HepG2 (cell line): Measurements from ENCODE around the gene BRD3. TPM values are rescaled to one million over a fixed set of nuclear protein-coding genes. Genes with fewer than 3 reads are reported as not detected.
A peak's percentile ranks its signal among the peaks of the same experiment; 100 is the strongest.

ENCODE experiments used
- ARID2 ChIP-seq: sonication (generic); formaldehyde crosslinking; IDR thresholded peaks from 2 replicates; pipeline ENCODE4 v1.8.1; 2022; ENCODE audit warnings: mild to moderate bottlenecking, missing genetic modification reagents, borderline replicate concordance
- BCL6 ChIP-seq: IDR thresholded peaks from 2 replicates; pipeline ENCODE4 v1.6.1; 2016; ENCODE audit warnings: missing genetic modification reagents, missing compliant biosample characterization
- ELF3 ChIP-seq: IDR thresholded peaks from 2 replicates; pipeline ENCODE4 v1.6.1; 2016; ENCODE audit warnings: missing genetic modification reagents, missing compliant biosample characterization
- JUNB ChIP-seq: sonication (generic); formaldehyde crosslinking; IDR thresholded peaks from 2 replicates; pipeline ENCODE4 v1.8.0; 2022; ENCODE audit warnings: missing genetic modification reagents, mild to moderate bottlenecking, borderline replicate concordance
- KDM1A ChIP-seq: IDR thresholded peaks from 2 replicates; pipeline ENCODE4 v1.6.1; 2016; ENCODE audit warnings: missing compliant biosample characterization
- KMT2B ChIP-seq: IDR thresholded peaks from 2 replicates; pipeline ENCODE4 v1.6.1; 2016; ENCODE audit warnings: missing genetic modification reagents, missing compliant biosample characterization
- POGZ ChIP-seq: sonication (generic); formaldehyde crosslinking; IDR thresholded peaks from 2 replicates; pipeline ENCODE4 v1.4.0; 2020; ENCODE audit warnings: mild to moderate bottlenecking, missing genetic modification reagents
- RFXAP ChIP-seq: sonication (generic); formaldehyde crosslinking; IDR thresholded peaks from 2 replicates; pipeline ENCODE4 v1.4.0; 2020; ENCODE audit warnings: missing genetic modification reagents, borderline replicate concordance
- SALL1 ChIP-seq: sonication (generic); formaldehyde crosslinking; IDR thresholded peaks from 2 replicates; pipeline ENCODE4 v1.8.0; 2022; ENCODE audit warnings: mild to moderate bottlenecking, missing genetic modification reagents
- SMYD3 ChIP-seq: sonication (generic); formaldehyde crosslinking; IDR thresholded peaks from 2 replicates; pipeline ENCODE4 v1.8.1; 2023; ENCODE audit warnings: mild to moderate bottlenecking, missing genetic modification reagents
- SSRP1 ChIP-seq: IDR thresholded peaks from 2 replicates; pipeline ENCODE4 v1.6.1; 2016; ENCODE audit warnings: control low read depth
- STAT5B ChIP-seq: sonication (generic); formaldehyde crosslinking; IDR thresholded peaks from 2 replicates; pipeline ENCODE4 v1.4.0; 2020; ENCODE audit warnings: missing genetic modification reagents
- ZFP37 ChIP-seq: sonication (generic); formaldehyde crosslinking; IDR thresholded peaks from 2 replicates; pipeline ENCODE4 v1.4.0; 2020; ENCODE audit warnings: missing genetic modification reagents, borderline replicate concordance
- ZFX ChIP-seq: sonication (generic); formaldehyde crosslinking; IDR thresholded peaks from 2 replicates; pipeline ENCODE4 v1.4.0; 2020; ENCODE audit warnings: mild to moderate bottlenecking, low read depth, missing genetic modification reagents, moderate library complexity
- ZNF12 ChIP-seq: sonication (generic); formaldehyde crosslinking; IDR thresholded peaks from 2 replicates; pipeline ENCODE4 v1.5.0; 2020; ENCODE audit warnings: missing genetic modification reagents
- ZNF207 ChIP-seq: fragments of 450-650 bp; IDR thresholded peaks from 2 replicates; pipeline ENCODE4 v1.6.1; 2016; ENCODE audit warnings: antibody characterized with exemption, borderline replicate concordance
- ZNF337 ChIP-seq: sonication (generic); formaldehyde crosslinking; IDR thresholded peaks from 2 replicates; pipeline ENCODE4 v1.5.1; 2020; ENCODE audit warnings: missing genetic modification reagents, low read depth, mild to moderate bottlenecking, borderline replicate concordance
- ZNF431 ChIP-seq: sonication (generic); formaldehyde crosslinking; IDR thresholded peaks from 2 replicates; pipeline ENCODE4 v1.9.0; 2022; ENCODE audit warnings: missing genetic modification reagents, low read depth, mild to moderate bottlenecking, borderline replicate concordance
- ZNF562 ChIP-seq: sonication (generic); formaldehyde crosslinking; IDR thresholded peaks from 2 replicates; pipeline ENCODE4 v1.8.0; 2022; ENCODE audit warnings: missing genetic modification reagents, borderline replicate concordance
- ZNF605 ChIP-seq: sonication (generic); formaldehyde crosslinking; IDR thresholded peaks from 2 replicates; pipeline ENCODE4 v1.8.0; 2022; ENCODE audit warnings: mild to moderate bottlenecking, missing genetic modification reagents
- polyA plus RNA-seq, 8 experiments: library from polyadenylated mRNA; depleted of rRNA in 3 of 8; stranded (reverse) in 7 of 8; unstranded in 1 of 8; fragments of >200 nt; fragmentation: Illumina TruSeq in 4 of 8; extraction: Trizol in 4 of 8; gene quantifications; 2 replicates each; pipeline versions ENCODE4 v1.2.1 to v1.2.3, GENCODE V29; 2011 to 2016; ENCODE audit warnings: low read depth in 4 of 8, missing spikeins in 1 of 8, mixed read lengths in 1 of 8; ENCODE audit not compliant: insufficient read depth in 1 of 8
- total RNA-seq, 5 experiments: library from RNA; depleted of rRNA; stranded (reverse); fragments of >200 nt; fragmentation: Illumina TruSeq; extraction: Trizol; gene quantifications; 2 replicates each; pipeline ENCODE4 v1.2.3, GENCODE V29; 2016; ENCODE audit warnings: low read depth in 1 of 5
- TF ChIP-seq, protein P1 (sequence below): sonication (generic); formaldehyde crosslinking; IDR thresholded peaks from 2 replicates; pipeline ENCODE4 v1.5.0; 2020; ENCODE audit warnings: mild to moderate bottlenecking, missing genetic modification reagents, borderline replicate concordance
- TF ChIP-seq, protein P2 (sequence below), 2 experiments: fragments of 450-650 bp in 1 of 2; sonication (generic) in 1 of 2; formaldehyde crosslinking; IDR thresholded peaks; 2 replicates each; pipeline versions ENCODE4 v1.5.0 to v1.8.0; 2020 to 2022; ENCODE audit warnings: mild to moderate bottlenecking in 1 of 2, missing genetic modification reagents in 1 of 2
- TF ChIP-seq, protein P3 (sequence below): IDR thresholded peaks from 2 replicates; pipeline ENCODE4 v1.6.1; 2012; ENCODE audit warnings: inconsistent platforms

The BRD3 gene
- total and polyA plus RNA-seq, 2 of the 13 experiments (the other 11 are each of a cell fraction or from before 2014, with no cell fraction given): 5.9 to 12.9 TPM

- TF ChIP-seq ZNF562 (CRISPR knock-in tag): no peak
- TF ChIP-seq ARID2 (CRISPR knock-in tag): 0 out of 2 replicates have a peak, but pooled peaks have one; percentile 42
- 0 out of 2 replicates have a peak, but pooled peaks have one; percentile 35 for TF ChIP-seq POGZ (CRISPR knock-in tag)
- TF ChIP-seq ZFX (CRISPR knock-in tag): peak; percentile 80
- TF ChIP-seq, protein P1, sequence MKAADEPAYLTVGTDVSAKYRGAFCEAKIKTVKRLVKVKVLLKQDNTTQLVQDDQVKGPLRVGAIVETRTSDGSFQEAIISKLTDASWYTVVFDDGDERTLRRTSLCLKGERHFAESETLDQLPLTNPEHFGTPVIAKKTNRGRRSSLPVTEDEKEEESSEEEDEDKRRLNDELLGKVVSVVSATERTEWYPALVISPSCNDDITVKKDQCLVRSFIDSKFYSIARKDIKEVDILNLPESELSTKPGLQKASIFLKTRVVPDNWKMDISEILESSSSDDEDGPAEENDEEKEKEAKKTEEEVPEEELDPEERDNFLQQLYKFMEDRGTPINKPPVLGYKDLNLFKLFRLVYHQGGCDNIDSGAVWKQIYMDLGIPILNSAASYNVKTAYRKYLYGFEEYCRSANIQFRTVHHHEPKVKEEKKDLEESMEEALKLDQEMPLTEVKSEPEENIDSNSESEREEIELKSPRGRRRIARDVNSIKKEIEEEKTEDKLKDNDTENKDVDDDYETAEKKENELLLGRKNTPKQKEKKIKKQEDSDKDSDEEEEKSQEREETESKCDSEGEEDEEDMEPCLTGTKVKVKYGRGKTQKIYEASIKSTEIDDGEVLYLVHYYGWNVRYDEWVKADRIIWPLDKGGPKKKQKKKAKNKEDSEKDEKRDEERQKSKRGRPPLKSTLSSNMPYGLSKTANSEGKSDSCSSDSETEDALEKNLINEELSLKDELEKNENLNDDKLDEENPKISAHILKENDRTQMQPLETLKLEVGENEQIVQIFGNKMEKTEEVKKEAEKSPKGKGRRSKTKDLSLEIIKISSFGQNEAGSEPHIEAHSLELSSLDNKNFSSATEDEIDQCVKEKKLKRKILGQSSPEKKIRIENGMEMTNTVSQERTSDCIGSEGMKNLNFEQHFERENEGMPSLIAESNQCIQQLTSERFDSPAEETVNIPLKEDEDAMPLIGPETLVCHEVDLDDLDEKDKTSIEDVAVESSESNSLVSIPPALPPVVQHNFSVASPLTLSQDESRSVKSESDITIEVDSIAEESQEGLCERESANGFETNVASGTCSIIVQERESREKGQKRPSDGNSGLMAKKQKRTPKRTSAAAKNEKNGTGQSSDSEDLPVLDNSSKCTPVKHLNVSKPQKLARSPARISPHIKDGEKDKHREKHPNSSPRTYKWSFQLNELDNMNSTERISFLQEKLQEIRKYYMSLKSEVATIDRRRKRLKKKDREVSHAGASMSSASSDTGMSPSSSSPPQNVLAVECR (CRISPR knock-in tag): peak; percentile 83
- TF ChIP-seq SSRP1 (CRISPR knock-in tag): no peak; the same call in 1 of the 2 replicates
- no peak for TF ChIP-seq ZNF337
- no peak for TF ChIP-seq ZFP37 (CRISPR knock-in tag)
- 0 out of 2 replicates have a peak, but pooled peaks have one; percentile 13 for TF ChIP-seq BCL6 (CRISPR knock-in tag)
- TF ChIP-seq KMT2B: 0 out of 2 replicates have a peak, but pooled peaks have one; percentile 10
- TF ChIP-seq JUNB (CRISPR knock-in tag): no peak
- no peak for TF ChIP-seq ZNF12 (CRISPR knock-in tag)
- TF ChIP-seq SMYD3 (CRISPR knock-in tag): no peak
- TF ChIP-seq ZNF207: no peak
- TF ChIP-seq, protein P2, sequence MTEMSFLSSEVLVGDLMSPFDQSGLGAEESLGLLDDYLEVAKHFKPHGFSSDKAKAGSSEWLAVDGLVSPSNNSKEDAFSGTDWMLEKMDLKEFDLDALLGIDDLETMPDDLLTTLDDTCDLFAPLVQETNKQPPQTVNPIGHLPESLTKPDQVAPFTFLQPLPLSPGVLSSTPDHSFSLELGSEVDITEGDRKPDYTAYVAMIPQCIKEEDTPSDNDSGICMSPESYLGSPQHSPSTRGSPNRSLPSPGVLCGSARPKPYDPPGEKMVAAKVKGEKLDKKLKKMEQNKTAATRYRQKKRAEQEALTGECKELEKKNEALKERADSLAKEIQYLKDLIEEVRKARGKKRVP (CRISPR knock-in tag; IDR thresholded peaks at IDR 0.05): no peak
- TF ChIP-seq RFXAP (CRISPR knock-in tag): no peak; the same call in 1 of the 2 replicates
- peak; percentile 58 for TF ChIP-seq SALL1 (CRISPR knock-in tag)
- TF ChIP-seq, protein P3, sequence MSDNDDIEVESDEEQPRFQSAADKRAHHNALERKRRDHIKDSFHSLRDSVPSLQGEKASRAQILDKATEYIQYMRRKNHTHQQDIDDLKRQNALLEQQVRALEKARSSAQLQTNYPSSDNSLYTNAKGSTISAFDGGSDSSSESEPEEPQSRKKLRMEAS: peak; percentile 50; the same call in 1 of the 2 replicates
- no peak for TF ChIP-seq KDM1A (CRISPR knock-in tag)
- peak; percentile 82 for TF ChIP-seq ZNF605 (CRISPR knock-in tag)
- TF ChIP-seq ELF3 (CRISPR knock-in tag): no peak
- TF ChIP-seq STAT5B (CRISPR knock-in tag): no peak
- 0 out of 2 replicates have a peak, but pooled peaks have one; percentile 38 for TF ChIP-seq ZNF431 (CRISPR knock-in tag)
Observed at GRCh38 chr9:133992780-133993634, 74.8 kb downstream of the BRD3 start (continued).
